ENCODE results near the gene NLRP3.

DNA sequence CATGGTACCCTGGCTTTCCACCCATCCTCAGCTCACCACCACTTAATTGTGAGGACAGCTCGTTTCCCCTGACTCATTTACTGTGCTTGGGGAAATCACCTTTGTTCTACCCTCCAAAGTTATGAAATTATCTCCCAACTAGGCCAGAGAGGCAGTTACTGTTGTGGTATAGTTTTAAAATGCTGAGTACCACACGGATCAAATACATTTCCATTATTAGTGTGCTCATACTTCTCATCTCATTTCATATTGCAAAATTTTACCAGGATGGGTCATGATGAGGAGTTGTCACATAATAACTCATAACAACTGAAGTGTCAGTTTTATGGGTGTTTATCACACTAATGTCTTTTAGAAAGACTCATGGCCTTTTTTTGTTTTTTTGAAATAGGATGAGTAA lies 51.2 kb downstream of the NLRP3 start:
- TF ChIP-seq MECOM (CRISPR knock-in tag; IDR thresholded peaks at IDR 0.05) (no peak), ELF1 (tag; IDR thresholded peaks at IDR 0.05) (no peak), RAD21 (CRISPR knock-in tag; conservative IDR thresholded peaks at IDR 0.05 in 1 of 2, IDR thresholded peaks at IDR 0.05 in 1 of 2) (no peak), POLR2A (conservative IDR thresholded peaks at IDR 0.05) (no peak), TCF3 (CRISPR knock-in tag; IDR thresholded peaks at IDR 0.05) (no peak), FOXA1 (IDR thresholded peaks at IDR 0.05; ENCODE audit: borderline replicate concordance) (no peak), DACH1 (IDR thresholded peaks at IDR 0.05; ENCODE audit: partially characterized antibody) (no peak)
- TF ChIP-seq, protein P1, sequence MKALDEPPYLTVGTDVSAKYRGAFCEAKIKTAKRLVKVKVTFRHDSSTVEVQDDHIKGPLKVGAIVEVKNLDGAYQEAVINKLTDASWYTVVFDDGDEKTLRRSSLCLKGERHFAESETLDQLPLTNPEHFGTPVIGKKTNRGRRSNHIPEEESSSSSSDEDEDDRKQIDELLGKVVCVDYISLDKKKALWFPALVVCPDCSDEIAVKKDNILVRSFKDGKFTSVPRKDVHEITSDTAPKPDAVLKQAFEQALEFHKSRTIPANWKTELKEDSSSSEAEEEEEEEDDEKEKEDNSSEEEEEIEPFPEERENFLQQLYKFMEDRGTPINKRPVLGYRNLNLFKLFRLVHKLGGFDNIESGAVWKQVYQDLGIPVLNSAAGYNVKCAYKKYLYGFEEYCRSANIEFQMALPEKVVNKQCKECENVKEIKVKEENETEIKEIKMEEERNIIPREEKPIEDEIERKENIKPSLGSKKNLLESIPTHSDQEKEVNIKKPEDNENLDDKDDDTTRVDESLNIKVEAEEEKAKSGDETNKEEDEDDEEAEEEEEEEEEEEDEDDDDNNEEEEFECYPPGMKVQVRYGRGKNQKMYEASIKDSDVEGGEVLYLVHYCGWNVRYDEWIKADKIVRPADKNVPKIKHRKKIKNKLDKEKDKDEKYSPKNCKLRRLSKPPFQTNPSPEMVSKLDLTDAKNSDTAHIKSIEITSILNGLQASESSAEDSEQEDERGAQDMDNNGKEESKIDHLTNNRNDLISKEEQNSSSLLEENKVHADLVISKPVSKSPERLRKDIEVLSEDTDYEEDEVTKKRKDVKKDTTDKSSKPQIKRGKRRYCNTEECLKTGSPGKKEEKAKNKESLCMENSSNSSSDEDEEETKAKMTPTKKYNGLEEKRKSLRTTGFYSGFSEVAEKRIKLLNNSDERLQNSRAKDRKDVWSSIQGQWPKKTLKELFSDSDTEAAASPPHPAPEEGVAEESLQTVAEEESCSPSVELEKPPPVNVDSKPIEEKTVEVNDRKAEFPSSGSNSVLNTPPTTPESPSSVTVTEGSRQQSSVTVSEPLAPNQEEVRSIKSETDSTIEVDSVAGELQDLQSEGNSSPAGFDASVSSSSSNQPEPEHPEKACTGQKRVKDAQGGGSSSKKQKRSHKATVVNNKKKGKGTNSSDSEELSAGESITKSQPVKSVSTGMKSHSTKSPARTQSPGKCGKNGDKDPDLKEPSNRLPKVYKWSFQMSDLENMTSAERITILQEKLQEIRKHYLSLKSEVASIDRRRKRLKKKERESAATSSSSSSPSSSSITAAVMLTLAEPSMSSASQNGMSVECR (CRISPR knock-in tag; IDR thresholded peaks at IDR 0.05) = no peak
- TF ChIP-seq, protein P2, sequence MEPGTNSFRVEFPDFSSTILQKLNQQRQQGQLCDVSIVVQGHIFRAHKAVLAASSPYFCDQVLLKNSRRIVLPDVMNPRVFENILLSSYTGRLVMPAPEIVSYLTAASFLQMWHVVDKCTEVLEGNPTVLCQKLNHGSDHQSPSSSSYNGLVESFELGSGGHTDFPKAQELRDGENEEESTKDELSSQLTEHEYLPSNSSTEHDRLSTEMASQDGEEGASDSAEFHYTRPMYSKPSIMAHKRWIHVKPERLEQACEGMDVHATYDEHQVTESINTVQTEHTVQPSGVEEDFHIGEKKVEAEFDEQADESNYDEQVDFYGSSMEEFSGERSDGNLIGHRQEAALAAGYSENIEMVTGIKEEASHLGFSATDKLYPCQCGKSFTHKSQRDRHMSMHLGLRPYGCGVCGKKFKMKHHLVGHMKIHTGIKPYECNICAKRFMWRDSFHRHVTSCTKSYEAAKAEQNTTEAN (CRISPR knock-in tag; IDR thresholded peaks at IDR 0.05) = no peak
- TF ChIP-seq, protein P3, sequence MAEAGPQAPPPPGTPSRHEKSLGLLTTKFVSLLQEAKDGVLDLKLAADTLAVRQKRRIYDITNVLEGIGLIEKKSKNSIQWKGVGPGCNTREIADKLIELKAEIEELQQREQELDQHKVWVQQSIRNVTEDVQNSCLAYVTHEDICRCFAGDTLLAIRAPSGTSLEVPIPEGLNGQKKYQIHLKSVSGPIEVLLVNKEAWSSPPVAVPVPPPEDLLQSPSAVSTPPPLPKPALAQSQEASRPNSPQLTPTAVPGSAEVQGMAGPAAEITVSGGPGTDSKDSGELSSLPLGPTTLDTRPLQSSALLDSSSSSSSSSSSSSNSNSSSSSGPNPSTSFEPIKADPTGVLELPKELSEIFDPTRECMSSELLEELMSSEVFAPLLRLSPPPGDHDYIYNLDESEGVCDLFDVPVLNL (CRISPR knock-in tag; IDR thresholded peaks at IDR 0.05; ENCODE audit: low read depth) = no peak
- TF ChIP-seq, protein P4, sequence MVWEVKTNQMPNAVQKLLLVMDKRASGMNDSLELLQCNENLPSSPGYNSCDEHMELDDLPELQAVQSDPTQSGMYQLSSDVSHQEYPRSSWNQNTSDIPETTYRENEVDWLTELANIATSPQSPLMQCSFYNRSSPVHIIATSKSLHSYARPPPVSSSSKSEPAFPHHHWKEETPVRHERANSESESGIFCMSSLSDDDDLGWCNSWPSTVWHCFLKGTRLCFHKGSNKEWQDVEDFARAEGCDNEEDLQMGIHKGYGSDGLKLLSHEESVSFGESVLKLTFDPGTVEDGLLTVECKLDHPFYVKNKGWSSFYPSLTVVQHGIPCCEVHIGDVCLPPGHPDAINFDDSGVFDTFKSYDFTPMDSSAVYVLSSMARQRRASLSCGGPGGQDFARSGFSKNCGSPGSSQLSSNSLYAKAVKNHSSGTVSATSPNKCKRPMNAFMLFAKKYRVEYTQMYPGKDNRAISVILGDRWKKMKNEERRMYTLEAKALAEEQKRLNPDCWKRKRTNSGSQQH (CRISPR knock-in tag; IDR thresholded peaks at IDR 0.05) = no peak

All from K562 (cell line).